Amniotic epithelial cell (primary cell): Measurements from ENCODE around the gene ZNF487.
"Not testable (repeated sequence)": the region's sequence is repeated elsewhere in the genome, so short reads cannot be mapped to it uniquely, and the experiment has no call there.

ENCODE experiments used
- DNase-seq: peaks from one replicate; pipeline ENCODE4 v3.0.0-alpha.2; 2010; ENCODE audit warnings: low read depth

The ZNF487 gene

DNA sequence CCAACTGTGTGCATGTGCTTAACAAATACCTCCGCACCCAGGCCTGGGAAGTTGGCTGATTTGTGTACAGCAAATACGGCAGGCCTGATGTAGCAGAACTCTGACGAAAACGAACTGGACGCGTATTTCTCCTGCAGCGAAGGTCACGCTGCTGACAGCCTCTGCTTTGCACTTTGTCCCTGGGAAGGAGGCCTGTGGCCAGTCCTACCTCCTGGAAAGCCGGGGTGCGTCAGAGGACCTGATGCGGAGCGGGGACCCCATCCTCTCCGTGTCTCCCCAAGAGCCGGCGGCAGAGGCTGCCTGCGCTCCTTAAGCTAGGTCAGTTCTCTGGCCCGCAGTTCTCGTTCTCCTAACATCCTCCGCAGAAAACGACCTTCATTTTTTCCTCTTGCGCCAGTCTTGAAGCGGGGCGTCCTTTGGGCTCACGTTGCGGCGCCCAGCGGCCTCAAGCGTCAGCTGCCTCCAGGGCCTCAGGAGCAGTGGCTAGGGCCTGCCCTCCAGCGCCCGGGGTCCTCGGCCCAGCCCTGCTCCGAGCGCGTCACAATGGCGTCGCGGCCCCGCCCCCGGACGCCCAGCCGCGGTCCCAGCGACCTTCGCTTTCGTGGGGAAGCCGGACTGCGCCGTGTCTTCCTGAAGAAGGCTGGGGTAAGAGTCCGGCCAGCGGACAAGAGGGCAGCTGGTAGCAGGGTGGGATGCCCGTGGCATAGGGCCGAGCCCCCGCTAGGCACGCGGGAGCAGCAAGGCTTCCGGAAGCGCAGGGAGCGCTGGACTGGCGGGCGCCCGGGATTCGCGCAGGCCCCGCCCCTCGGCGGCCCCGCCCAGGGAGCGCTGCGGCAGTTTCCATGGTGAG is at the start of gene ZNF487:
ZNF487 (plus strand) TSS at position 821 of the 850 bp plus-strand sequence. CDS start 38,703 bp downstream, outside the sequence.
- DNase-seq: peak; percentile 83

DNA sequence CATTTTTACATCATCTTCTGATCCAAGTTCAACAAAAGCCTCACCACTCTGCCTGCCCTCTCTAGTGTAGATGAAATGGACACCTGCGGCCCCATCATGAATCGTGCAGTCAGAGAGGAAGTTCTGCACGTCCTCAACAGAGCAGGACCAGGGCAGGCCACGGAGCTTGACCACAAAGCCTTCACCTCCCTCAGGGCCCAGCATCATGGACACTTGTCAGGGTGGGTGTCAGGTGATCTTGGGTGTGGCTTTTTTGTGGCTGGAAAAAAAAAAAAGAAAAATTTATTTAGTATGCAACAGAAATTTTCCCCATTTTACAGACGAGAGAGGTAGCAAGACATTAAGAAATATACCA is 49.3 kb upstream of the ZNF487 start:
- DNase-seq: no peak

DNA sequence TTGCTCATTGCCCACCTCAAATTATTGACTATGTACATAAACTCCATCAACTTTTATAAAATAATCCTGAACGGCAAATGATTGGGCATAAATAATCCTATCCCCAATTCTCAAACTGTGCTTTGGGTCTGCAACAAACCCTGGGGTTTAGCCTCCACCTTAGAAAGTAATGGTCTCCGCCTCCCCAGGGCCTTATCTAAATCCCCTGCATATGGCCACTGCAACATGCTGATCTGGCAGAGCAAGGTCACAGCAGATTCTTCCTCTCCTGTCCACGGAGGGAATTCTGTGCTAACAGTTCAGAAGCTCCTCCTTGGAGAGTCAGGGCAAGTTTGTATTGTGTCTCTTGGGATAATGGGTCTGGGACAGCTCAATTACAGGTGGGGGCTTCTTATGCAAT is 47.0 kb upstream of the ZNF487 start:
- peak; percentile 39 for DNase-seq

DNA sequence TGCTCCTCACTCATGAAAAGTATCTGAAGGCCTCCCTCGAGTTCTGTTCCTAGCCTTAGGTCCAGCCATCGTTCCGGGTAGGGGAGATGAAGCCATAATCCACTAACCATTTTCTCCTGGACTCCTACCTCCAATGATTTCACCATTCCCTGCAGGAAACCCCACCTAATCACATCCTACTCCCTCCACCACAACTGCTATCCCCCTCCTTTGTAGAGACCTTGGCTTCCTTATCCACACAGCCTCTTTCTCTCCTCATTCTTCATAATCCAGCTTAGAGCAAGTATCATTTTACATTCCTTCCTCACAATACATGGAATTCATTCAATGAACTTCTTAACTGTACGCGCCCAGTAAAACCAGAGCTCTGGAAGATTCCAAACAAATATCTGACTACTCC is 46.6 kb upstream of the ZNF487 start:
- no peak for DNase-seq

DNA sequence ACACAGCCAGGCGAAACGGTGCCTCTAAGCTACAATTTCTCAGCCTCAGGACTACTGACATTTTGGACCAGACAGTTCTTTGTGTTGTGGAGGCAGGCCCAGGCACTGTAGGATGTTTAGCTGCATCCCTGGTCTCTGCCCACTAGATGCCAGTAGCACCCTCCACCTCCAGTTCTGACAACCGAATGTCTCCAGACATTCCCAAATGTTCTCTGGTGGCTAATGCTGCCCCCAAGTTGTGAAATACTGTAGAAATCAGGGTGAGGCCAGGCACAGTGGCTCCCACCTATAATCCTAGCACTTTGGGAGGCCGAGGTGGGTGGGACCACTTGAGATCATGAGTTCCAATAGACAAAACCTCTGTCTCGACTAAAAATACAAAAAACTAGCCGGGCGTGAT is 46.2 kb upstream of the ZNF487 start:
- peak; percentile 54 for DNase-seq

DNA sequence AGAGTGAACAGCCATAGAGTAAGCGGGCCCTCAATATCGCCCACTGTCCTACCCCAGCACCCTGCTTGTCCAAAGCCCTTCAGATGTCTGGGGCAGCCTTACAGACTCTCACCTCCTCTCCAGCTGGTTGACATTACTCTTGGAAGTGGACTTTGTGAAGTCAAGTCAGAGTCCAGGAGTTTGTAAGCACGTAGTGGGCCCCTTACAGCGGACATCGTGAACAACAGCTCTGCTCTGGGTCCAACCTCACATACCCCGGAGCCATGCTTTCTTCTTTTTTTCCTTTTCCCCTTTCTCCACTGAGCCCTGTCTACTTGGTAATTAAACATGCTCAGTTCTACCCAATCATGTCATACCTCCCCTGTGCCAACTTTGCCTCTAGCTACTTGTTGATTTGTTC is 45.4 kb upstream of the ZNF487 start:
- DNase-seq: no peak

DNA sequence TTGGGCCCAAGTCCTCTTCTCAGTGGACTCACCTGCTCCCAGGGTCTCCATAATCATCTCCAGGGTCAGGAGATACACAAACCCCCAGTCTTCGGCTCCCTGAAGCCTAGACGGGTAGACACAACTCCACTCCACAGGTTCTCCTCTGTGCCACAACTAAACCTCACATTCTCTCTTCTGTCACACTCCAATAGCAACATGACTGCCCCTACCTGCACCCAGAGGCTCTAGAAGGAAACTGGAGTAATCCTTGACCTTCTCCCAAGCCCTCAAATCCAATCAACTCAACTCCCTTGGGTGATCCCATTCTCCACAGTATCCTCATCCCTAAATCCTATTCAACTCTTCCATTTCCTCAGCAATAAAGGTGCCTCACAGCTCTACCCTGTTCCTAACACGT is 44.2 kb upstream of the ZNF487 start:
- no peak for DNase-seq

DNA sequence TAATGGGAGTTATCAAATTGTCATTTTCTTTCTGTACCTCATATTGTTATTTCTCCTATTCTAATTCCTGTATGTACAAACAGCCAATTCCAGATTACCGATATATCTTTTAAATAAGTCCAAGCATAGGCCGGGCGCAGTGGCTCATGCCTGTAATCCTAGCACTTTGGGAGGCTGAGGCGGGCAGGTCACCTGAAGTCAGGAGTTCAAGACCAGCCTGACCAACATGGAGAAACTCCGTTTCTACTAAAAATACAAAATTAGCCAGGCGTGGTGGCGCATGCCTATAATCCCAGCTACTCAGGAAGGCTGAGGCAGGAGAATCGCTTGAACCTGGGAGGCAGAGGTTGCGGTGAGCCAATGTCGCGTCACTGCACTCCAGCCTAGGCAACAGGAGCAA is 43.7 kb upstream of the ZNF487 start:
- DNase-seq: not testable (repeated sequence)

DNA sequence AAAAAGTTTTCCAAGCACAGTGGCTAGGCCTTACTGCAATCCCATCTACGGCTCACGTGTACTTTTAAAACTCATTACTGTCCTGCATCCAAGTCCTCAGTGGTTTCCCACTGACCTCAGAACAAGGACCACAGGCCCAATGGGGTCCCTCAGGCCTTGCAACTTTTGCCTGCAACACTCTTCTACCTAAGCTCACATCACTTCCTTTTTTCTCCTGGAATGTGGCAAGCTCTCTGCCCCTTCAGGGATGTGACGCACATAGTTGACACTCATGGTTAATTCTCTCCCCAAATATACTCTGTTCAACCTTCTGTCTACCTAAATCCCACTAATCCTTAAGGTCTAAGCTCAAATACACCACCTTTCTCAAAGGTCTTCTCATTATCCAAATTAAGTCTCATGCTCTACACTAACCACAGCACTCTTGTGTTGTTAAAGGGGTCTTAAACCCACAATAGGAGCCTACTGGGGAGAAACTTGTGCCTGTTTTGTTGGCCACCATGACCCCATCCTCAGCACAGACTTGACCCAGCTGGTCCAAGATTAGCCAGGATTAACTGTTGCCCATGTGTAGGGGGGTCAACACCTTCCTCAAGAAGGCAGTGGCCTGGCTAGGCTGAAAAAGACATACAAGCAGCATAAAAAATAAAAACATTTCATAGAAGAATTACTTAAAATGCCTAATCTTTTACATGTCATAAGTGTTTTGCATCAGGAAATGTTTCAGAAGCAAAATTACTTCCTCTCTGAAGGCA is 43.1 kb upstream of the ZNF487 start:
- DNase-seq: no peak

DNA sequence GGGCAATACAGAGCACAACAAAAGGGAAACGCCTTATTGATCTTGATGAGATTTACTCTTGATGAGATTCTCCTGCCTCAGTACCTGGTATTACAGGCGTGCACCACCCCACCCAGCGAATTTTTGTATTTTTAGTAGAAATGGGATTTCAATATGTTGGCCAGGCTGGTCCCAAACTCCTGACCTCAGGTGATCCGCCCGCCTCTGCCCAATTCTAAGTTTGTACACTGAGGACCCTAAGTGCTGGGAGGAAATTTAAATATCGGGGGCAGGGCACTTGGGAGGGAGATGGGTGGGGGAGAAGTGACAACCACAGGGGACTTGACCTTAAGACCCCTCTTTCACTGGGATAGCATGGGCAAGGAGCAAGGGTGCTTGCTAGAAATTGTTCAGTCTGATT is 42.0 kb upstream of the ZNF487 start:
- DNase-seq: no peak

DNA sequence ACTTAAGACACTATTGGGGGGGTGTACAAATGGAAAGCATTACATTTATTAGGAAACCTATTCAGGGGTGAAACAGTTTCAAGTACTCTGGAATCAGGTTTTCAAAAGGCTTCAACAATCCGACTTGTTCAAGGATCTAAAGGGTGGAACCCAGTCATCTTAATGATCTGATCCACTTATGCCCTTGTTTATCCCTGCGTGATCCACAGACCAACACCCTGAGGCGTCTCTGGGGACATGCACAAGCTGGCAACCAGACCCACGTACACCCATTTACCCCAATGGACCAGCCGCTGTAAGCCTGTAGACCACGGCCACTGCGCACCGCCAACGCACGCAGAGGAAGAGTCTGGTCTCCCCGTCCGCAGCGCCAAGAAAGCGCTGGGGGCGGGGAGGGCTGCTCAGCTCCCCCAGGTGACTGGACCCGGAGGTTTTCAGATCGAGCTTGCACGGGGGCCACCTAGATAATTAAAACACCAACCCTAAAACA is 41.3 kb upstream of the ZNF487 start:
- DNase-seq: no peak

DNA sequence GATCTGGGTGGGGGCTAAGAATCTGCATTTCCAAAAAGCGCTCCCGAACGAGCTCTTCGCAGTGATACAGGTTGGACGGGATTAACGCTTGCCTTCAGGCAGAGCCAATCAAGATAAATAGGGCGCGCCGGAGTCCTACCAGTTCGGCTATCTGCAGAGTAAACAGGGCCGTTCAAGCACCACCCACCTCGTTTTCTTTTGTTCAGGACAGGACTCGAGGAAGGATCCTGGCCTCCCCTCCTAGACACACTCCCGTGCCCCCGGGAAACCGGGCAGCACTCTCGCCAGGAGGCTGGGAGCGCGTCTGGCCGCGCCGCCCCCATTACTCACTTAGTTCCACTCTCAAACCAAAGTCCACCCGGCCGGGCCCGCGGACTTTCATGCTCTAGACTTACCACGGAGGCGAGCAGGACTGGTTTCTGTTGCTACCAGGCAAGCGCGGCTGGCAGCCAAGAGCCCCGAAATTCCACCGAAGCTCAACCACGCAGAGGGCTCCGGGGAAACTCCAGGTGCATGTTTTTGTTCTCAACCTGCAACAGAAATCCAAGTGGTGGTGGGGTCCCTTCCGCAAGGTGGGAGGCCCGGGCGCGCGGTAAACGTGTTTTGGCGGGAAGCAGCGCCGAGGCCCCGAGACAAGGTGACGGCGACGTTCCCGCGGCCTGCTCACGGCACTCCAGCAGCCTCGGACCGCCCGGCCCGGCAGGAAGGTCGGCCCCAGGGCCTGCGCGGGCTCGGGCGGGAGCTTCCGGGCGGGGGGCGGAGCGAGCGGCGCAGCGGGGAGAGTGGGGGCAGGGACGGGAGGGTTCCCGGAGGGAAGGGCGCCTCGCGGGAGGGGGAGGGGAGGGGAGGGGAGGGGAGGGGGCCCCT is 40.6 kb upstream of the ZNF487 start:
- peak; percentile 61 for DNase-seq

DNA sequence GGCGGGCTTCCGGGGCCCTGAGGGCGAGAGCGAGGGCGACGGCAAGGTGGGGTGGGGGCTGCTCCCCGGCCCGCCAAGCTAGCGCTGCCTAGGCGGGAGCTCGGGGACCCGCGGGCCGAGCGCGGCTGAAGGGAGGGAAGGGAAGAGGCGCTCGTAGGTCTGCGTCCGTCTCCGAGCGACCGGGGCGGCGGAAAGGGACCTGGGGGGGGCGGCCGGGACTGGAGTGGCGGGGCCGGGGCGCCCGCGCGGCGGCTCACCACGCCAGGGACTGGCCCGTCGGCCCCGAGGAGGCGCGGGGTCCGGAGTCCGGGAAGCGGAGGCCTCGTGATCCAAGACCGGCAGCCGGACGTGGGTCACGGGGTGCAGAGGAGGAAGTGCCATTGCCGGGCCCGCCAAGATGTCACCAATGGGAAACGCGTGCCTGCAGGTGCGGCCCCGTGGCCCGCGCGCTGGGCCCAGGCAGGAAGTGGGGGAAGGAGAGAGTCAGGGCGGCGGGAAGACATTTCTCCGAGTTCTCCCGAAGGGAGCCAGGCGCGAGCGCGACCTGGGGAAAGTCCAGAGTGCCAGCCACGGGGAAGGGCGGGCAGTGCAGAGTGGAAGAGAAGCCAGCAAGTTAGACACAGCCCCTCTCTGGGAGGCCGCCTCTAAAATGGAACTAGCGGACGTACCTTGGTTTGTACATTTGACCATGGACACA is 39.8 kb upstream of the ZNF487 start:
- DNase-seq: peak; percentile 68

DNA sequence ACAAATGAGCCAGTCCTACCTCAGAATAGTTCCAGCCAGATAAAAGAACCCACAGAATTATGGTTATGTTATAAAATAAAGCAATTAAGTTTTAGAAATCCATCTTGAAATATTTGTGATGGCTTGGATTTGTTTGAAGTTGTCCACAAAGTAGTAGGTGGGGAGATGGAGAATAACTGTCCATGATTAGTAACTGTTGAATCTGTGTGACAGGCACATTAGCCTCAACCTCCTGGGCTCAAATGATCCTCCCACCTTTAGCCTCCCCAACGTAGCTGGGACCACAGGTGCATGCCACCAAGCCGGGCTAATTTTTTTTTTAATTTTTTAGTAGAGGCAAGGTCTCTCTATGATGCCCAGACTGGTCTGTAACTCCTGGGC is 38.0 kb upstream of the ZNF487 start:
- DNase-seq: peak; percentile 14

DNA sequence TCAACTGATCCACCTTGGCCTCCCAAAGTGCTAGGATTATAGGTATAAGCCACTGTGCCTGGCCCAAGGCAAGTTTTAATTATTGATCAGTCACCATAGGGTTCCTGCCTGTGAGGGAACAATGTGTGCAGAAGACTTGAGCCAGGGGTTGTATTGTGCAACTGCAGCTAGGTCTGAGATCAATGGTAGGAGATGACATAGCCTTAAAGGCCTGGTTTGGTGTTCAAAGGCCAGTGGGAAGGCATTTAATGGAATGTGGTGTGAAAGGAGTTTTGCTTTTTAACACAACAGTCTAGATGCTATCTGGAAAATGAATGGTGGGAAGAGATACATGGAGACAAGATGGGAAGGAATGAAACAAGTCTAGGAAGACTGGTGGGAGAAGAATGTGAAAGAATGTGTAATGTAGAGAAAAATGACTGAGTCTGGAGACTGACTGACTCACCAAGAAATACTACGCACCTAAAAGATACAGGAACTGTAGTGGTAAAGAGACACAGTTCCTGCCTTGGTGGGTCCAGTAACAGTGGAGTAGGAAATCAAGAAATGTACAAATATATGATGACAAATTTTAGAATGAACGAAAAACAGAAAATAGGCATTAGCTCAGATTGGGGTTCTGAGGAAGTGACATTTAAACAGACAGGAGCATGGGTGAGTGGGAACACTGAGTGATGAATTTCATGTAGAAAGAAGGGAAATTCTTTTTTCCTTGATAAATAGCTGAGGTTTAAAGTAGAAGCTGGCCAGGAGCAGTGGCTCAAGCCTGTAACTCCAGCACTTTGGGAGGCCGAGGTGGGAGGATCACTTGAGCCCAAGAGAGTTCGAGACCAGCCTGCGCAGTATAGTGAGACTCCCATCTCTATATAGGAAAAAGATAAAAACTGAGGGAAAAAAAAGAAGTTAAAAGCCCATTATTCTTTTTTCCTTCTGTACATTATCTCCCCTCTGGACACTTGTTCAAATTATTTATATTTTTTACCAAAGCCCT is 37.3 kb upstream of the ZNF487 start:
- peak; percentile 93 for DNase-seq

DNA sequence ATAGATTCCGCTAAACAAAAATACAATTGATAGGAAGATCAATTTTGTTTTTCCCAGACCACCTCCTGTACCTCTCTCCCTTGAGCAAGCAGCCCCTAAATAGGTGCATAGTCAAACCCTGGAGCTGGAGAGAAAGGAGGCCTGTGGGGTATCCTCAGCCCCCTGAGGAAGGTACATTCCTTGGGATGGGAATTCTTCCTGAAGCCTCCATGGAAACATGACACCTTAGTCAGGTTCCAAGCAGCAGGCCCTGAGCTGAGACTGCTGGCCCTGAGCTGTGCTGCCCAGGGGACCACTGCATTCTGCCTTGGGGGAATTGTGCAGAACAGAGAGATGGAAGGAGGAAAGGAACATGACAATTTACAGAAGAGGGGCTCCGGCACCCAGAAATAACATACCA is 35.3 kb upstream of the ZNF487 start:
- no peak for DNase-seq

DNA sequence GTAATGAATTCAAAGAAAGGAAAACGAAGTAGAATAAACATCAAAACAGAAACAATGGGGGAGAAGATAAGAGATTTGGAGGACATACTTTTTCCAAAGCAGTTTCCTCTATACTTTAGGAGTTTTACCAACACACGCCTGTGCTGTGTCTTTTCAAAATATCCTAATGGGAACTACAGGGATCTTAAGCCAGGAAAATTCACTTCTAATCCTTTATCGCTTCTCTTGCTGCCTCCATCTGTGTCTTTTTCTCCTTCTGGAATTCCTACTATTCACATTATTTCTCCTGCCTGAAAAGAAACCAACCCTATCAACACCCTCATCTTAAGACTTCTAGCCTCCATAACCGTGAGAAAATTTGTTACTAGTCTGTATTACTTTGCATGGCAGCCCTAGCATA is 34.7 kb upstream of the ZNF487 start:
- DNase-seq: peak; percentile 28

DNA sequence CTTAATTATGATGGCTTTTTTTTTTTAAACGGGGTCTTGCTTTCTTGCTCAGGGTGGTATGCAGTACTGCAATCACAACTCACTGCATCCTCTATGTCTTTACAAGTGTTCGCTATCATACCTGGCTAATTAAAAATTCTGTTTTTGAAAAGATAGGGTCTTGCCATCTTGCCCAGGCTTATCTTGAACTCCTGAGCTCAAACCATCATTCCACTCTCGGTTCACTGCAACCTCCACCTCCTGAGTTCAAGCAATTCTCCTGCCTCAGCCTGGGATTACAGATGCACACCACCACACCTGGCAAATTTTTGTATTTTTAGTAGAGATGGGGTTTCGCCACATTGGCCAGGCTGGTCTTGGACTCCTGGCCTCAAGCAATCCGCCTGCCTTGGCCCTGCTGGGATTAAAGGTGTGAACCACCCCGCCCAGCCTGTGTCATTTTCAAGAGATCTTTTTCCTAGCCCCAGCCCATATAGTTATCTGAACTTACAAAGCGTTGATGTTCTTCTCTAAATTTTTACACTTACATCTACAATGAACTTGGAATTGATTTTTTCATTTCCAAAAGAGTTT is 33.9 kb upstream of the ZNF487 start:
- no peak for DNase-seq

DNA sequence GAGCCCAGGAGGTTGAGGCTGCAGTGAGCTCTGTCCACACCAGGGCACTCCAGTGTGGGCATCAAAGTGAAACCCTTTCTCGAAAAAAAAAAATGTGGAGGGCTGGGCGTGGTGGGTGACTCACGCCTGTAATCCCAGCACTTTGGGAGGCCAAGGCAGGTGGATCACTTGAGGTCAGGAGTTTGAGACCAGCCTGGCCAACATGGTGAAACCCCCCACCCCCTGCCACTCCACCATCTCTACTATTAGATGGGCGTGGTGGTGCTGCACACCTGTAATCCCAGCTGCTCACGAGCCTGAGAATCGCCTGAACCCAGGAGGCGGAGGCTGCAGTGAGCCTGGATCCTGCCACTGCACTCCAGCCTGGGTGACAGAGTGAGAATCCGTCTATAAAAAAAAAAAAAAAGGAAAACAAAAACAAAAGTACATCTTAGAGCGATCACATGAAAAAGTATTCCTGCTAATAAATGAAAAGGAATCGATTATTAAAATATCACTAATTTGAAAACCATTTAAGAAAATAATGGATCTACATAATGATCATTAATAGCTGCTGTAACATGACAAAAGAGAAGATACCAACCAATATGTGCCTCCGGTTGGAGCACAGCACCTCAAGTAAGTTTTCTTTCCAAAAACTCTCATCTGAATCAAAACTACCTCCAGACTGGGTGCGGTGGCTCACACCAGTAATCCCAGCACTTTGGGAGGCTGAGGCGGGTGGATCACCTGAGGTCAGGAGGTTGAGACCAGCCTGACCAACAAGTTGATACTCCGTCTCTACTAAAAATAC is 32.8 kb upstream of the ZNF487 start:
- DNase-seq: no peak
